GM21390 (cell line): ENCODE data around the gene FUCA2.
A peak's percentile ranks its signal among the peaks of the same experiment; 100 is the strongest.
"Not testable (repeated sequence)": the region's sequence is repeated elsewhere in the genome, so short reads cannot be mapped to it uniquely, and the experiment has no call there.

Source experiments
- ATAC-seq: cut with Tn5 transposase; IDR thresholded peaks from one replicate; pipeline ENCODE4 v1.9.1; 2021; ENCODE audit not compliant: unreplicated experiment

The FUCA2 gene

DNA sequence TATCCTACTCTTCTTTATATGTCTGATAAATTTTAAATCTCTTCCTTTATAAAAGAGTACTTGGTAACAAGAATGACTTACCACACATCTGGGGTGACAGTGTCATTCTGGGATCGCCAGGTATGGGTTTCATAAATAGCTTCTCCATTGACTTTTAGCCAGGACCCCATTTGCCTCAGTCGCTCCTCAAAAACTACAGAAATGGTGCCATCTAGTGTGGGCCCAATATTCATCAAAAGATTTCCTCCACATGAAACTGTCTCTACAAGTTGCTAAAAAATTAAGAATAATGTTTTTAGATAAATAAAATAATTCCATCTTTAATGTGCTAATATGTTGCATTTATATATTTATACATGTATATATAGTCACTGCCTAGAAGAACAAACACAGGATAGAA lies 9.7 kb downstream of the FUCA2 start:
- ATAC-seq: no peak

DNA sequence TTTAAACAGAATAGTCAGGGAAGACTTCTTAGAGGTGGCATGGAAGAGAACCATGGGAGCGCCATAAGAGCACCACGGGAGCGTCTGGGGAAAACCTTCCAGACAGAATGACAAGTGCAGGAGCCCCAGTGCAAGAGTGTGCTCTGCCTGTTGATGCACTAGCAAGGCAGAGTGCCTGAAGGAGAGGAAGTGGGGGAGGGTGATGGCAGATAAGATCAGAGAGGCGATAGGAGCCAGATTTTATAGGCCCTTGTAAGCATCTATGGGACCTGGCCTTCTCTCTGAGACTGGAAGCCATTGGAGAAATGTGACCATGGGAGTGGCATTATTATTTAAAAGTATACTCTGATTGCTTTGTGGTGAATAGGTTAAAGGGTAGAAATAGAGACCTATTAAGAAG lies 13.1 kb downstream of the FUCA2 start:
- ATAC-seq: no peak

DNA sequence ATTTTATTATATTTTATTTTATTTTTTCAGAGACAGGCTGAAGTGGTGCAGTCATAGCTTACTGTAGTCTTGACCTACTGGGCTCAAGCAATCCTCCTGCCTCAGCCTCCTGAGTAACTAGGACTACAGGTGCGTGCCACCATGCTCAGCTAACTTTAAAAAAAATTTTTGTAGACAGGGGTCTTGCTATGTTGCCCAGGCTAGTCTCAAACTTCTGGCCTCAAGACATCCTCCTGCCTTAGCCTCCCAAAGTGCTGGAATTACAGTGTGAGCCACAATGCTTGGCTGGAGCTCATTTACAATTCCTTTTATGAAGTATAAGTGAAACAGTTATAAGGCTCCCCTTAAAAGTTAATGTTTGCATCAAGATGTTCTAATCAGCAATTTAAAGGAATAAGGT lies 14.5 kb downstream of the FUCA2 start:
- no peak for ATAC-seq

DNA sequence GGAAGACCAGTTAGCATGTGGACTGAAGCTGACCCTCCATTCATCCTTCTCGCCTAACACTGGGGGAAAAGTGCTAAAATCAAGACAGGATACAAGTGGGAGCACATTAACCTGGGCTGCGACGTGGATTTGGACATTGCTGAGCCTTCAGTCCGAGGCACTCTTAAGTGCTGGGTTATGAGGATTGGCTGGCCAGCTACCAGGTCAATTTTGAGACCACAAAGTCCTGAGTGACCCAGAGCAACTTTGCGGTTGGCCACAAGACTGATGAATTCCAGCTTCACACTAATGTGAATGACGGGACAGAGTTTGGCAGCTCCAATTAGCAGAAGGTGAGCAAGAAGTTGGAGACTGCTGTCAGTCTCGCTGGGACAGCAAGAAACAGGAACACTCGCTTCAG lies 20.7 kb downstream of the FUCA2 start:
- no peak for ATAC-seq

DNA sequence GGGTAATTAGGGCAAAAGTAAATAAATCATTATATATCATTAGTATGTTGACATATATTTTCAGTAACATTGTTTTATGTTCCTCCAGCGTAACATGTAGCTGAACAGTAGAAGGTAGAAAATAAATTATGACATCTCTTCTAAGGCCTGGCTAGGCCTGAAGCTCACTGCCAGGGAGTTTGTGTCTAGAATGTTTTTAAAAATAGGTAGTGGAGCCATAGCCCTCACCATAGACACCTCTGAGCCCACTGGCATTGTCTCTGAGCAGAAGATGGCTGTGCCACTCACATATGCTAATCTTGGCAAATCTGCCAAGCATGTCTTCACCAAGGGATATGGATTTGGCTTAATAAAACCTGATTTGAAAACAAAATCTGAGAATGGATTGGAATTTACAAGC lies 21.3 kb downstream of the FUCA2 start:
- ATAC-seq: no peak

DNA sequence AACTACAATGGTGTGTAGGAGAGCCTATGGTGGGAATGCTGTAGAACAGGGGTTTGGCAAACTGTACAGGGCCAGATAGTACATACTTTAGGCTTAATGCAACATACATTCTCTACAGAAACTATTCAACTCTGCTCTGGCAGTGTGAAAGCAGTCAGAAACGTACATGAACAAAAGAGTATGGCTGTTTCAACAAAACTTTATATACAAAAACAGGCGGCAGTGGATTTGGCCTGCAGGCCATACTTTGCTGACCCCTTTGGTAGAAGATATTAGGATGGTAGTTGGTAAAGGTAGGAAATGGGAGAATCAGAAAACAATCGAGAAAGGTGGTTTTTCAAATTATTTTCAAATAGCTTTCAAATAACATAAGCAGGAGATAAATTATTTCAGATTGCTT lies 24.8 kb downstream of the FUCA2 start:
- ATAC-seq: no peak

DNA sequence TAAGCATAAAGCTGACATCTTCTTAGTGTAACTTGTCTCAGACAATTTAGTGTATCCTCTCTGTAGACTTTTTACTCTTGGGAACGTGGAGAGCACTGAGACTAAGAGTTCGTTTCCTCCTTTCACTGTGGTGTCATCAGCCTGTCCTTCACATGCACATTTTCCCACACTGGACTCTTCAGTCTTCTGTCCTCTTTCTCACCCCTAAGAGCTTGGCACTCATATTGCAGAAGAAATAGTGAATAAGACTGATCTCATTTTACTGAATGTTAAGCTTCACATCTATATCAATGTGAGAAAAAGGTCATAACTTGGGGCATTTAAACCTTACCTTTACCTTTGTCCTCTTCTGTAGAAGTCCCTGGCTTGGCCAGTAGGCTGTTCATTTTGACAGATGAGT lies 25.6 kb downstream of the FUCA2 start:
- no peak for ATAC-seq

DNA sequence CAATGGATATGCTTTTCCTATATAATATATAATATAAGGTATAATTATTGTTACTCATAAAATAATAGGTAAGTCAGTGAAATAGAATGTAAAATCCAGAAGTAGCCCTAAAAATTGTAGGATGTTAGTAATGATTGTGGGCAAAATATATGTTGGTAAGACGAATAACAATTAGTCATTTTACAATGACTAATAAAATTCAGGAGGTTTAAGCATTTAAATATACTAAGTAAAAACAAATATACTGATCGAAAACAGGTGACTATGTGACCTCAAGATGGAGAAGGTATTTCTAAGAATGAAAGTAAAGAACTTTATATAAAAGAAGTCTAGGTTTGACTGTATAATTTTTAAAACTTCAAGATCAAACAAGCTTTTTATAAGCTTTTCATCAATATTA lies 28.9 kb downstream of the FUCA2 start:
- no peak for ATAC-seq

DNA sequence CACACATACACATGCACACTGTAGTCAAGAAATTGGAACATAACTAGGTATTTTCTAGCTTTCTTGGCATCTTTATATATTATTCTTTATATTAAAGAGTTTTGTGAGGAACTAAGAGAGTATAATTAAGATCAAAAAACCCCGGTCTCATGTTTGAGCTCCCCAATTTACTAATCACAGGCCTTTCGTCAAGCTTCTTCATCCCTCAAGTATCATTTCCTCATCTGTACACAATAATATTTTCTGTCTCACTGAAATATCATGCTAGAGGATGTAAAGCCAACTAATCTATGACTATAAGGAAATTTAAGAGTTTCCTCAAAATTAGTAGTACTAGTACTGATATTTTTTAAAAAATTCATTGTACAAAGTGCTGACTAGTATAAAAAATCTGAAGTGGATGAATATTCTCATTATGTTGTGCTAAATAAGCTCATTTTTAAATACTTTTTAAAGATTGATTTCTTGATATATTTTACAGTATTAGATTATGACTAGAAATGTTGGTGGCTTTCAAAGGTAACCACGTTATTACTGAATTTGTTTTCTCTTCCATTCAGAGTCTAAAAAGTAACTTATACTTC lies 32.9 kb downstream of the FUCA2 start:
- no peak for ATAC-seq

DNA sequence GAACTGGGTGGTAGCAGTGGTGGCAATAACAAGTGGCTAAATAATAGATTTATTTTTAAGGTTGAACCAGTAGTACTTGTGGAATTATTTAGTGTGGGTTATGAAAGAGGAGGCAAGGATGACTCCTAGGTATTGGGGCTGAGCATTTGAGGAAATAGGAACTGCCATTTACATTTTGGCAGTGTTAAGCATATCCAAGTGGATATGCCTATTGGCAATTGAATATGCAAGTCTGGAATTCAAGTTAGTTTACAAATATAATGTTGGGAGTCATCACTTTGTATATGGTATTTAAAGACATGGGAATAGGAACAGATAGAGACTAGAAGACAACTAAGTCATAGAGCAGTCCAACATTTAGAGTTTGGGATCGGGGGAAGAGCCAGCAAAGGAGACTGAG lies 35.0 kb downstream of the FUCA2 start:
- no peak for ATAC-seq

DNA sequence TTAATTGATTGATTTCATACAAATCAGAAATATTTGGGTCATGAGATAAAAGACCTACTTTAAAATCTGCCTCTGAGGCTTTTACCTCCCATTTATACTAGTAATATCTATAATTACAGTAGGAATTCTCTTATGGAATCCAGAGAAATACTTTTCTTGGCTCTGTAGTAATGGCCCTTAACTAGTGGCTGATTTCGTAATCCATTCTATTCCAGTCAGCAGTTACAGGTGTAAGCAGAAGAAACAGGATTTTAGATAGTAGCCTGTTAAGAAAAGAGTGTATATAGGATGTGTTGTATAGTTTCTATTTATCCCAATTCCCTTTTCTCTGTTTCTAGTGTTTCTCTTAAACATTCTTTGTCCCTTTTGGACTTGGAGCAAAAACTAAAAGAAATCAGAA lies 39.7 kb downstream of the FUCA2 start:
- ATAC-seq: no peak

DNA sequence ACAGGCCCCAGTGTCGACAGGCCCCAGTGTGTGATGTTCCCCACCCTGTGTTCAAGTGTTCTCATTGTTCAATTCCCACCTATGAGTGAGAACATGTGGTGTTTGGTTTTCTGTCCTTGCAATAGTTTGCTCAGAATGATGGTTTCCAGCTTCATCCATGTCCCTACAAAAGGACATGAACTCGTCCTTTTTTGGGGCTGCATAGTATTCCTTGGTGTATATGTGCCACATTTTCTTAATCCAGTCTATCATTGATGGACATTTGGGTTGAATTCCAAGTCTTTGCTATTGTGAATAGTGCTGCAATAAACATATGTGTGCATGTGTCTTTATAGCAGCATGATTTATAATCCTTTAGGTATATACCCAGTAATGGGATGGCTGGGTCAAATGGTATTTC lies 42.7 kb downstream of the FUCA2 start:
- not testable (repeated sequence) for ATAC-seq

DNA sequence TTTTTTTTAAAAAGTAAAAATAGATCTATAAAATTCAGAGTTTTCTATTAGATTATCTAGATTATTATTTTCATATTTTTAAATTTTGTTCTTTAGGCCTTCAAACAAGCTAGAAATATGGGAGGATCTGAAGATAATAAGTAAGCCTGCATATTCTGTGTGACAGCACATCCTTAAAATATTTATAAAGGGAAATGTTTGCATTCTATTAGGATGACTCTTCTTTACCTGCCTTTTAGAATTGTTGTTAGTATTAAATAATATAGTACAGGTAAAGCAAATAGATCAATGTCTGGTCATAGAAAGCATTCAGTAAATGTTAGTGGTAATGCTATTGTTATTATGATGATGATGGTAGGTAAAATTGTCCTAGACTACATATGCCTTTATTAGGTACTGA lies 43.5 kb downstream of the FUCA2 start:
- ATAC-seq: no peak

DNA sequence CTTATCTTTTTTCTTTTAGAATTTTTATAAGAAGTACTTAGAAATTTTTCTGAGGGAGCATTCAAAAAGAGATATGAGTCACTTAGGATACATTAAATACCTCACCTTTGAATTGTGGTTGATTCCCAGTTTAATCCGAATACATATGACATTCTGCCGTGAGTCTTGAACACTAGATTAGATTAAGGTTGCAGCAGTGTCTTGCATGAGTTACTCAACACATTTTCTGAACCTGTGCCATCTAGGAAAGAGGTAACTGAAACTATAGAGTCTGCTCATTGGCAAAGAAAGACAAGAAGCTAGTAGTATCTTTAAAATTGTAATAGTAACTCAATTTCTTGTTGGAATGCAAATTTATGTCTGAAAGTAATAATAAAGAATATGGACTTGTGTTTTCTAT lies 46.0 kb downstream of the FUCA2 start:
- ATAC-seq: no peak

DNA sequence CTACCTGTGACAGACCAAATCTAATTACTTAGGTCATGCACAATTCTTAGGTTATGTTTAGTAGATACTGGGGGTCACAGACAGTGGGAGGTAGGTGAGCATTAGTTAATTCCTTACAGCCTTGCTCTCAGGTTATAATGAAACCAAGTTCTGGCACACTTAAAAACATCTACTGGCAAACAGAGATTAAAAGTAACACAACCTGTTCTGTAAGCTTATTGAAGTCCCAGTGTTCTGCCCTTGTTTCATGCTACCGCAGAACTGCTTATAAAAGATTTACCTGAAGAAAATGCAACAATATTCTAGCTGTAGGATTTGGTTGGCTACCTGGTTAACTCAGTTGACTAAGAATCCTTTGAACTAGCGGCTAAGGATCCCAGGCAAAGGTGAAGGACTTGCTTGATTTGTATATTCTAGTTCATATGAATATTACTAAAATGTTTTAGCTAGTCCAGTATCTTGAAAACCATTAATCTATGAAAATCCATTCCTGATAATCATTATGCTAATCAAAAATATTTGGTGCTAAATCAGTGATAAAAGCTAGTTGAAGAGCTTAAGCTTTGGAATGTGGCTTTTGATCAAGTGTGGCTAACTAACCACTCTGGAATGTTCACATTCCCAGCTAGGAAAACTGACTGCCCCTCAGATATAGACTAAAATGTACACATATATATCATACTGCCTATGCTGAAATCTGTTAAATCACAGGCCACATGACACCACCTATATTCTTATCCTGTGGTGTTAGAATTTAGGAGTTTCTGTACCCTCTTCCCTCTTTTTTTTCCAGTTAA lies 53.8 kb downstream of the FUCA2 start:
- ATAC-seq: no peak

DNA sequence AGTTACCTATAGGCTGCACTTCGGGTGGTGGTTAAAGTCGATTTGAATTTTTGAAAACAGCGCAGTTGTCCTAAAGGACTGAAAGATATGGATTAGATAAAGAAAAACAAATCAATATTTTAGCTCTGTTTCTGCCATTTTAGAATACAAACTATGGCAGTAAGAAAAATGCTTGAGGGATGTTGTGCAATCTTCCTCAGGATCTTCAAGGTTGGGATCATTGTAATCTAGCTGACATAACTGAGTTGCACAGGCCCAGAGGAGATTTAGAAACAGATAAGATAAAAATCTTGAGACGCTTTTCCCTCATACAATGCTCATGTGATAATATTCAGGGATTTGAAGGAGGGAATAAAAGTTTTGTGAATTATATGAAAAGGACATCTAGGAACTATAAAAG lies 60.0 kb downstream of the FUCA2 start:
- no peak for ATAC-seq

DNA sequence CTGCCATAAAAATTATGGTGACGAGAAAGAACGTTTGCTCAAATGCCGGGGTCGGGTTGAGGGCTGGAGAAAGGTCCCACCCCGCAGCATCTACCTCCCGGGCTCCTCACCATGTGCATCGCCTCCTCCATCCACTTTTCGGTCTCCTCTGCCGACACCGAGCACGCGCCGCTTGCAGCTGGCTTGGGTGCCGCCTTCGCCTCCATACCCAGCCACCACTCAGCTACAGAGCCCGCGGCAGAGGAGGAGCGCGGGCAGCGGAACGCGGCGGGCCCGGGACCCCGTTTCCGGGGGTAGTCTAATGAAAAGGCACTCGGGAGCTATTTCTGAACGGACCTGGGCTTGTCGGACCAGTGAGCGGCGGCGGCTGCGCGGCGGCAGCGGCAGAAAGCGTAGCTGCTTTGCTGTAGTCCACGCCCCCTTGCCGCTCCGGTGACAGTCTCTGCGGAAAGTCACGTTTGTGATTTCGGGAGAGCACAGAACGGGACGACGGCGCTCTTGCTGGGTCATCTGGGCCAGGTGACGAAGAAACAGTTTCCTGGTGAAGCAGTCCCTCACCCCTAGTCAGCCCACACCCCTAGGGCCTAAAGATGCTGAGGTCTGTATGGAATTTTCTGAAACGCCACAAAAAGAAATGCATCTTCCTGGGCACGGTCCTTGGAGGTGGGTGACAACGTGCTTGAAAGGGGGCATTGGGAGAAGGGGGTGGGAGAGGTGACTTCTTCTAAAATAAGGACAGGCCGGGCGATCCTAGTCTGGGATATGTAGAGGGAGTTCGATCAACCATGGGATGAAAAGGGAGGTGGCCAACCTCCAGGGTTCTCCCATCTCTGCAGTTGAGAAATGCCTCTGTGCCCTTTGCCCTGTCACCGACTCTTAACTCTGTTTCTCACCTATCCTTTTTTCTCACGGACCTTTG lies 60.8 kb downstream of the FUCA2 start, which contains the start of the genes ADAT2 and PEX3:
Gene ADAT2 (minus strand): TSS at position 243 of the 919 bp plus-strand sequence. CDS start 37 bp downstream, at position 206.
Gene PEX3 (plus strand): TSS at position 353 of the 919 bp plus-strand sequence. CDS start 238 bp downstream, at position 591.
- peak; percentile 98 for ATAC-seq

DNA sequence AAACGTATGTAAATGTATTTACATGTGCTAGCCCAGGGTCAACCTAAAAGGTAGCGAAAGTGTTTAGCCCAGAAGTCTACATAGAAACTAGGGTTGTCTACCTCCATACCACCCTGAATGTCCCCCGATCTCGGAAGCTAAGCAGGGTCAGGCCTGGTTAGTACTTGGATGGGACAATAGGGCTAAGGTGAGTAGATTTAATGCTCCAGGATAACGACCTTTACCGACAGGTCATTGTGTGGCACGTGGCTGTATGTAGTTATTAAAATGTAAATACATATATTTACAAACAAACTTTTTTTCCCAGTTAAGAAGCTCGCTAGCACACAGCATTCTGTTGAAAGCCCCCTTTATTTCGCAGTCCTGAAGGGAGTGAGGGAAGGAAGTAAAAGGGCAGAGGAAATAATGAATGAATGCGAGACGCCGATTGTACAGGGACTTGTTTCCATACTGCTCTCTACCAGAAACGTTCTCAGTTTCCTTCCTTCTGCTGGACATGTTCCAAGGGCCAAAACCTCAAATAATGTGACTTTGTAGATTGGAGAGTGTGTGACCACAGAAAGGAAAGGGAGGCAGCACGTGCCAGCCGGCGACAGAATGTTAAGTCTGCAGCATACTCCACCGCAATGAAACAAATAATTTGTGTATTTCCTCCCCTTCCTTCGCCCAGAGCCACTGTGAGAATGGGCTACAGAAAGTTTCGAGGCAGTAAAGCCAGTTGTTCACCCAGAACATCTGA lies 61.6 kb downstream of the FUCA2 start:
- peak; percentile 15 for ATAC-seq

DNA sequence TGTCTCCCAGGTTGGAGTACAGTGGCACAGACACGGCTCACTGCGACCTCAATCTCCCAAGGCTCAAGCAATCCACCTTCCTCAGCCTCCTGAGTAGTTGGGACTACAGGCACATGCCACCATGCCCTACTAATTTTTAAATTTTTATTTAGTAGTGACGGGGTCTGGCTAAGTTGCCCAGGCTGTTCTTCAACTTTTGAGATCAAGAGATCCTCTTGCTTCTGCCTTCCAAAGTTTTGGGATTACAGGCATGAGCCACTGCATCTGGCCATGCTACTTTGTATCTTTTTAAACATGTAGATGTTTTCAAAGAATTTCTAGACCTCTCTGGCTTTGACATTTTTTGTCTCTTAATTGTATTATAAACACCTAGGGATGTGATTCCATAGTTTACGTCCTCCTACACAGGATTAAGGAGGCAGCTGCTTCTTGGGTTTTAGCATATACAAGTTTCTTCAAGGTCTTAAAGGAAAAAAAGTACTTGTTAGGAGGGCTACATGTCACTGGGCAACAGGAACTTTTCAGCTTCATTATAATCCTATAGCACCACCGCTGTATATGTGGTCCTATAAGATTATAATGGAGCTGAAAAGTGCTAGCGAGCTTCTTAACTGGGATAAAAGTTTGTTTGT lies 62.3 kb downstream of the FUCA2 start:
- ATAC-seq: no peak

DNA sequence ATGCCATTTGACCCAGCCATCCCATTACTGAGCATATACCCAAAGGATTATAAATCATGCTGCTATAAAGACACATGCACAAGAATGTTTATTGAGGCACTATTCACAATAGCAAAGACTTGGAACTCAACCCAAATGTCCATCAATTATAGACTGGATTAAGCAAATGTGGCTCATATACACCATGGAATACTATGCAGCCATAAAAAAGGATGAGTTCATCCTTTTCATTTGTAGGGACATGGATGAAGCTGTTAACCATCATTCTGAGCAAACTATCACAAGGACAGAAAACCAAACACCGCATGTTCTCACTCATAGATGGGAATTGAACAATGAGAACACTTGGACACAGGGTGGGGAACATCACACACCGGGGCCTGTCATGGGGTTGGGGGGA lies 63.7 kb downstream of the FUCA2 start:
- not testable (repeated sequence) for ATAC-seq
